ENCODE results near the gene LAYN.

The LAYN gene

GRCh38 chr11:111531136-111531535 lies 9.4 kb upstream of the LAYN start:
- DNase-seq (ENCODE audit: low read depth), result no peak

- DNase-seq (ENCODE audit: low read depth), result no peak
Measured at GRCh38 chr11:111531687-111532364, 8.7 kb upstream of the LAYN start.

GRCh38 chr11:111532365-111532709 lies 8.2 kb upstream of the LAYN start:
- no peak for DNase-seq (ENCODE audit: low read depth)

- no peak for DNase-seq (ENCODE audit: low read depth)
Measured at GRCh38 chr11:111535281-111535680, 5.2 kb upstream of the LAYN start.

- DNase-seq (ENCODE audit: low read depth), result no peak
Measured at GRCh38 chr11:111537336-111537860, 3.1 kb upstream of the LAYN start.

GRCh38 chr11:111538407-111539114 lies 2.0 kb upstream of the LAYN start:
- no peak for DNase-seq (ENCODE audit: low read depth)

GRCh38 chr11:111539426-111540113 lies 950 bp upstream of the LAYN start:
- DNase-seq (ENCODE audit: low read depth), result no peak

- DNase-seq (ENCODE audit: low read depth), result no peak
Measured at GRCh38 chr11:111540937-111541253, 375 bp downstream of the LAYN start.

GRCh38 chr11:111541254-111542061 lies 938 bp downstream of the LAYN start:
- no peak for DNase-seq (ENCODE audit: low read depth)

GRCh38 chr11:111542606-111543275 lies 2.2 kb downstream of the LAYN start:
- no peak for DNase-seq (ENCODE audit: low read depth)

GRCh38 chr11:111548525-111548924 lies 8.0 kb downstream of the LAYN start:
- DNase-seq (ENCODE audit: low read depth), result no peak

GRCh38 chr11:111549196-111549868 lies 8.8 kb downstream of the LAYN start:
- DNase-seq (ENCODE audit: low read depth), result no peak

GRCh38 chr11:111549869-111550203 lies 9.3 kb downstream of the LAYN start:
- no peak for DNase-seq (ENCODE audit: low read depth)

- no peak for DNase-seq (ENCODE audit: low read depth)
Measured at GRCh38 chr11:111550258-111550657, 9.7 kb downstream of the LAYN start.

- DNase-seq (ENCODE audit: low read depth), result no peak
Measured at GRCh38 chr11:111554532-111554931, 14.0 kb downstream of the LAYN start.

- DNase-seq (ENCODE audit: low read depth), result no peak
Measured at GRCh38 chr11:111555255-111555654, 14.7 kb downstream of the LAYN start.

- DNase-seq (ENCODE audit: low read depth), result no peak
Measured at GRCh38 chr11:111557425-111558111, 17.0 kb downstream of the LAYN start.

- no peak for DNase-seq (ENCODE audit: low read depth)
Measured at GRCh38 chr11:111559800-111560464, 19.4 kb downstream of the LAYN start.

GRCh38 chr11:111560800-111561199 lies 20.3 kb downstream of the LAYN start:
- no peak for DNase-seq (ENCODE audit: low read depth)

- no peak for DNase-seq (ENCODE audit: low read depth)
Measured at GRCh38 chr11:111561306-111561705, 20.8 kb downstream of the LAYN start.

All from CMK (cell line).